ENCODE measurements around the gene CEMP1.
"Not testable (repeated sequence)": the region's sequence is repeated elsewhere in the genome, so short reads cannot be mapped to it uniquely, and the experiment has no call there.

Gene CEMP1

GRCh38 chr16:2531371-2531695 is at the start of gene CEMP1:
CEMP1 (minus strand) TSS chr16:2531408; CDS start chr16:2531073, 335 bp downstream.
- peak within 1 kb of the TSS; percentile 53 for H3K9ac ChIP-seq
- no peaks in the 10 kb centered on the region for H3K36me3 ChIP-seq (ENCODE audit: insufficient read depth)
- peaks cover 16% of the 10 kb centered on the region for H3K4me1 ChIP-seq (ENCODE audit: low read depth, poor library complexity, severe bottlenecking)
- H3K27me3 ChIP-seq (ENCODE audit: insufficient read depth, low read depth): no peaks in the 10 kb centered on the region
- no peaks in the 10 kb centered on the region for H3K79me2 ChIP-seq (ENCODE audit: insufficient read depth, low read depth)
- H3K4me2 ChIP-seq: peak within 1 kb of the TSS; percentile 70
- no peaks in the 10 kb centered on the region for H4K20me1 ChIP-seq (ENCODE audit: insufficient read depth)
- H3K27ac ChIP-seq: peak within 1 kb of the TSS; percentile 61
- H3K4me3 ChIP-seq (IDR thresholded peaks at IDR 0.05; ENCODE audit: insufficient read depth, low read depth, low read length): no peak within 1 kb of the TSS
- H2AFZ ChIP-seq (ENCODE audit: low read depth): peak within 1 kb of the TSS; percentile 65
- no peak for TF ChIP-seq CTCF (conservative IDR thresholded peaks at IDR 0.05; ENCODE audit: low read depth, low read length)

- not testable (repeated sequence) for H4K20me1 ChIP-seq (ENCODE audit: insufficient read depth); H3K27me3 ChIP-seq (ENCODE audit: insufficient read depth, low read depth); H3K27ac ChIP-seq; H3K4me2 ChIP-seq; H3K36me3 ChIP-seq (ENCODE audit: insufficient read depth); H3K4me3 ChIP-seq (IDR thresholded peaks at IDR 0.05; ENCODE audit: insufficient read depth, low read depth, low read length); H2AFZ ChIP-seq (ENCODE audit: low read depth); H3K9ac ChIP-seq; H3K79me2 ChIP-seq (ENCODE audit: insufficient read depth, low read depth); H3K4me1 ChIP-seq (ENCODE audit: low read depth, poor library complexity, severe bottlenecking)
Measured at GRCh38 chr16:2580818-2581217, 49.6 kb upstream of the CEMP1 start.

- not testable (repeated sequence) for H3K4me1 ChIP-seq (ENCODE audit: low read depth, poor library complexity, severe bottlenecking); H3K4me3 ChIP-seq (IDR thresholded peaks at IDR 0.05; ENCODE audit: insufficient read depth, low read depth, low read length); H3K4me2 ChIP-seq; H3K36me3 ChIP-seq (ENCODE audit: insufficient read depth); H3K9ac ChIP-seq; H3K27ac ChIP-seq; H4K20me1 ChIP-seq (ENCODE audit: insufficient read depth); H3K27me3 ChIP-seq (ENCODE audit: insufficient read depth, low read depth); H3K79me2 ChIP-seq (ENCODE audit: insufficient read depth, low read depth); H2AFZ ChIP-seq (ENCODE audit: low read depth)
Measured at GRCh38 chr16:2580143-2580542, 48.9 kb upstream of the CEMP1 start.

- not testable (repeated sequence) for H3K79me2 ChIP-seq (ENCODE audit: insufficient read depth, low read depth); H3K4me1 ChIP-seq (ENCODE audit: low read depth, poor library complexity, severe bottlenecking); H3K27ac ChIP-seq; H3K27me3 ChIP-seq (ENCODE audit: insufficient read depth, low read depth); H3K4me3 ChIP-seq (IDR thresholded peaks at IDR 0.05; ENCODE audit: insufficient read depth, low read depth, low read length); H3K4me2 ChIP-seq; H2AFZ ChIP-seq (ENCODE audit: low read depth); H4K20me1 ChIP-seq (ENCODE audit: insufficient read depth); H3K36me3 ChIP-seq (ENCODE audit: insufficient read depth); H3K9ac ChIP-seq
Measured at GRCh38 chr16:2578905-2579304, 47.7 kb upstream of the CEMP1 start.

GRCh38 chr16:2577044-2577443 is 45.8 kb upstream of the CEMP1 start:
- H4K20me1 ChIP-seq (ENCODE audit: insufficient read depth); H3K79me2 ChIP-seq (ENCODE audit: insufficient read depth, low read depth): not testable (repeated sequence)

GRCh38 chr16:2575839-2576238 is 44.6 kb upstream of the CEMP1 start:
- H3K4me1 ChIP-seq (ENCODE audit: low read depth, poor library complexity, severe bottlenecking); H2AFZ ChIP-seq (ENCODE audit: low read depth); H3K79me2 ChIP-seq (ENCODE audit: insufficient read depth, low read depth); H3K27ac ChIP-seq; H4K20me1 ChIP-seq (ENCODE audit: insufficient read depth); H3K4me2 ChIP-seq; H3K36me3 ChIP-seq (ENCODE audit: insufficient read depth); H3K9ac ChIP-seq; H3K27me3 ChIP-seq (ENCODE audit: insufficient read depth, low read depth); H3K4me3 ChIP-seq (IDR thresholded peaks at IDR 0.05; ENCODE audit: insufficient read depth, low read depth, low read length): not testable (repeated sequence)

More at GRCh38 chr16:2577044-2577443, 45.8 kb upstream of the CEMP1 start:
- H3K36me3 ChIP-seq (ENCODE audit: insufficient read depth); H3K4me1 ChIP-seq (ENCODE audit: low read depth, poor library complexity, severe bottlenecking); H2AFZ ChIP-seq (ENCODE audit: low read depth); H3K4me3 ChIP-seq (IDR thresholded peaks at IDR 0.05; ENCODE audit: insufficient read depth, low read depth, low read length); H3K27ac ChIP-seq; H3K9ac ChIP-seq; H3K27me3 ChIP-seq (ENCODE audit: insufficient read depth, low read depth); H3K4me2 ChIP-seq: not testable (repeated sequence)

- H3K27me3 ChIP-seq (ENCODE audit: insufficient read depth, low read depth); H3K4me1 ChIP-seq (ENCODE audit: low read depth, poor library complexity, severe bottlenecking); H4K20me1 ChIP-seq (ENCODE audit: insufficient read depth); H3K27ac ChIP-seq; H3K4me2 ChIP-seq; H3K79me2 ChIP-seq (ENCODE audit: insufficient read depth, low read depth); H3K36me3 ChIP-seq (ENCODE audit: insufficient read depth); H3K9ac ChIP-seq; H2AFZ ChIP-seq (ENCODE audit: low read depth); H3K4me3 ChIP-seq (IDR thresholded peaks at IDR 0.05; ENCODE audit: insufficient read depth, low read depth, low read length): not testable (repeated sequence)
Measured at GRCh38 chr16:2572704-2573103, 41.5 kb upstream of the CEMP1 start.

- H3K27me3 ChIP-seq (ENCODE audit: insufficient read depth, low read depth); H3K36me3 ChIP-seq (ENCODE audit: insufficient read depth); H3K79me2 ChIP-seq (ENCODE audit: insufficient read depth, low read depth); H4K20me1 ChIP-seq (ENCODE audit: insufficient read depth); H3K27ac ChIP-seq; H2AFZ ChIP-seq (ENCODE audit: low read depth); H3K4me2 ChIP-seq; H3K4me3 ChIP-seq (IDR thresholded peaks at IDR 0.05; ENCODE audit: insufficient read depth, low read depth, low read length); H3K4me1 ChIP-seq (ENCODE audit: low read depth, poor library complexity, severe bottlenecking); H3K9ac ChIP-seq: not testable (repeated sequence)
Measured at GRCh38 chr16:2568573-2568972, 37.4 kb upstream of the CEMP1 start.

- H3K9ac ChIP-seq; H3K27ac ChIP-seq; H3K4me2 ChIP-seq; H3K4me3 ChIP-seq (IDR thresholded peaks at IDR 0.05; ENCODE audit: insufficient read depth, low read depth, low read length); H3K27me3 ChIP-seq (ENCODE audit: insufficient read depth, low read depth); H3K4me1 ChIP-seq (ENCODE audit: low read depth, poor library complexity, severe bottlenecking); H4K20me1 ChIP-seq (ENCODE audit: insufficient read depth); H3K36me3 ChIP-seq (ENCODE audit: insufficient read depth); H3K79me2 ChIP-seq (ENCODE audit: insufficient read depth, low read depth); H2AFZ ChIP-seq (ENCODE audit: low read depth): not testable (repeated sequence)
Measured at GRCh38 chr16:2567506-2567905, 36.3 kb upstream of the CEMP1 start.

- not testable (repeated sequence) for H3K79me2 ChIP-seq (ENCODE audit: insufficient read depth, low read depth); H3K4me3 ChIP-seq (IDR thresholded peaks at IDR 0.05; ENCODE audit: insufficient read depth, low read depth, low read length); H3K27ac ChIP-seq; H4K20me1 ChIP-seq (ENCODE audit: insufficient read depth); H3K9ac ChIP-seq; H3K36me3 ChIP-seq (ENCODE audit: insufficient read depth); H3K27me3 ChIP-seq (ENCODE audit: insufficient read depth, low read depth); H3K4me1 ChIP-seq (ENCODE audit: low read depth, poor library complexity, severe bottlenecking); H2AFZ ChIP-seq (ENCODE audit: low read depth); H3K4me2 ChIP-seq
Measured at GRCh38 chr16:2560798-2561133, 29.6 kb upstream of the CEMP1 start.

Measured in KMS-11 (cell line).